ENCODE measurements around the gene TNC. TPM values are rescaled to one million over a fixed set of nuclear protein-coding genes. Genes with fewer than 3 reads are reported as not detected.

TNC gene
- total and polyA plus RNA-seq, 2 experiments from 2014 or later = 12.7 to 20.9 TPM

DNA sequence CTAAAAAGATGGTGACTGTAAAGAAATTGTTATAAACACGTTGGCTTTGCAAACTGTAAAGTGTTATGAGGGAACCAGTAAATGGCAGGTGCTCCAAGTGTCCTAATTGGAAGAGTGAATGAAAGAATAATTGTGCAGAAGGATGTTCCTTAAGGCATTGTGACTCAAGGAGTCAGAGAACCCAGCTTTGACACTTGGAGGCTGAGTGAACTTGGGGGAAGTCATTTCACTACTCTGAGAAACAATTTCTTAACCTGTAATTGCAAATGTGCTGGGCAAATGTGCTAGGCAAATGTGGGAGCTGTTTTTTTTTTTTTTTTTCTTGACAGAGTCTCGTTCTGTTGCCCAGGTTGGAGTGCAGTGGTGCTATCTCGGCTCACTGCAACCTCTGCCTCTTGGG lies 103.5 kb downstream of the TNC start:
- WGBS (ENCODE audit: low lambda C conversion rate, missing lambda C conversion rate) = 76% methylated on average over 3 of the region's 3 CpGs
- Histone ChIP-seq H3K9me2 (replicated peaks; ENCODE audit: insufficient read depth) (no peaks in the 10 kb centered on the region), H3K36me3 (replicated peaks; ENCODE audit: insufficient read depth, low read depth) (no peaks in the 10 kb centered on the region), H3K4me2 (no peak overlapping the region), H2AFZ (no peak overlapping the region), H3K4me1 (ENCODE audit: insufficient read depth) (peaks cover 17% of the 10 kb centered on the region), H3K27me3 (no peaks in the 10 kb centered on the region), H3K9me3 (ENCODE audit: low read depth) (no peaks in the 10 kb centered on the region), H4K20me1 (ENCODE audit: insufficient read depth, poor library complexity, severe bottlenecking) (no peaks in the 10 kb centered on the region), H3K79me2 (no peaks in the 10 kb centered on the region), H3K4me3 (no peak overlapping the region), H3K27ac (no peak overlapping the region)
- no peak for TF ChIP-seq EZH2phosphoT487 (IDR thresholded peaks at IDR 0.05; ENCODE audit: low read depth, severe bottlenecking, unreplicated experiment)
- TF ChIP-seq EZH2 (IDR thresholded peaks at IDR 0.05; ENCODE audit: borderline replicate concordance) = no peak
- TF ChIP-seq, protein P1, sequence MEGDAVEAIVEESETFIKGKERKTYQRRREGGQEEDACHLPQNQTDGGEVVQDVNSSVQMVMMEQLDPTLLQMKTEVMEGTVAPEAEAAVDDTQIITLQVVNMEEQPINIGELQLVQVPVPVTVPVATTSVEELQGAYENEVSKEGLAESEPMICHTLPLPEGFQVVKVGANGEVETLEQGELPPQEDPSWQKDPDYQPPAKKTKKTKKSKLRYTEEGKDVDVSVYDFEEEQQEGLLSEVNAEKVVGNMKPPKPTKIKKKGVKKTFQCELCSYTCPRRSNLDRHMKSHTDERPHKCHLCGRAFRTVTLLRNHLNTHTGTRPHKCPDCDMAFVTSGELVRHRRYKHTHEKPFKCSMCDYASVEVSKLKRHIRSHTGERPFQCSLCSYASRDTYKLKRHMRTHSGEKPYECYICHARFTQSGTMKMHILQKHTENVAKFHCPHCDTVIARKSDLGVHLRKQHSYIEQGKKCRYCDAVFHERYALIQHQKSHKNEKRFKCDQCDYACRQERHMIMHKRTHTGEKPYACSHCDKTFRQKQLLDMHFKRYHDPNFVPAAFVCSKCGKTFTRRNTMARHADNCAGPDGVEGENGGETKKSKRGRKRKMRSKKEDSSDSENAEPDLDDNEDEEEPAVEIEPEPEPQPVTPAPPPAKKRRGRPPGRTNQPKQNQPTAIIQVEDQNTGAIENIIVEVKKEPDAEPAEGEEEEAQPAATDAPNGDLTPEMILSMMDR (IDR thresholded peaks at IDR 0.05; ENCODE audit: poor library complexity) = no peak
- DNase-seq (ENCODE audit: low spot score) = no peak

DNA sequence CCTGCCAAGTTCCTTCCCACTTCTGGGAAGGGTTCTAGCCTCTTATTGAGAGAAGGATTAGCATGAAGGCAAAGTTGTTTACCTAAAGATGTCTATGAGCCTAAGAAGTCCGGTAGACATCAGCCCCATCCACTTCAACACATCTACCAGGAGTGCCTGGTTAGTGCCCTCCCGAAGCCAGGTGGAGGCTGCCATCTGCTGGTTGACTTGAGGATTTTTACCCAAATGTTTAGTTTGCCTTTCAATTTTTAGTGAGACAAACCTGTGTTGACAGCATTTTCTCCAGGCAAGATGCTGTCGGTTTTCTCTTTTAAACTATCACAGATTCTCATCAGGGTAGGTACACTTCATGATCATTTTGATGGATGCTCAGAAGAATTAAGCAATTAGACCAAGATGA lies 104.0 kb downstream of the TNC start:
- DNase-seq (ENCODE audit: low spot score) = peak; percentile 86
- Histone ChIP-seq H3K36me3 (replicated peaks; ENCODE audit: insufficient read depth, low read depth) (no peaks in the 10 kb centered on the region), H3K4me3 (no peak overlapping the region), H3K4me1 (ENCODE audit: insufficient read depth) (peaks cover 13% of the 10 kb centered on the region), H2AFZ (no peak overlapping the region), H3K79me2 (no peaks in the 10 kb centered on the region), H4K20me1 (ENCODE audit: insufficient read depth, poor library complexity, severe bottlenecking) (no peaks in the 10 kb centered on the region), H3K9me2 (replicated peaks; ENCODE audit: insufficient read depth) (no peaks in the 10 kb centered on the region), H3K27me3 (no peaks in the 10 kb centered on the region), H3K27ac (no peak overlapping the region), H3K4me2 (no peak overlapping the region), H3K9me3 (ENCODE audit: low read depth) (no peaks in the 10 kb centered on the region)
- 4% methylated on average over 3 of the region's 3 CpGs for WGBS (ENCODE audit: low lambda C conversion rate, missing lambda C conversion rate)
- no peak for TF ChIP-seq EZH2 (IDR thresholded peaks at IDR 0.05; ENCODE audit: borderline replicate concordance)
- TF ChIP-seq, protein P1 (IDR thresholded peaks at IDR 0.05; ENCODE audit: poor library complexity) = peak; percentile 85

DNA sequence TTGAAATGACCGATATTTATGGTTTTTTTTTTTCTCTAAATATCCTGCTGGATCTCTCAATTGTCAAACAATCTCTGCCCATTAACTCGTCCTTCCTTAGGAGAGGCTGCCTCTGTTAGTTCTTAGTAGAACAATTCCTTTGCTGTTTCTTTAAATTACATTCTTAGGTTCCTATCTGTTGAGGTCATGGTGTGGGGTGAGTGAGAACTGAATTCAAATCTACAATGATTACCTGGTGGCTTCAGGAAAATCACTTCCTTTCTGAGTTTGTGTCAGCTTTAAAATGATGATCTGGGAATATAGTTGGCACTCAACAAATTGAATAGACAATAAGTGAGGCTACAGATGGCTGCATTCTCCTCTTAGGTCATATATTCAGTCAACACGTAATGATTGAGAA lies 105.5 kb downstream of the TNC start:
- no peaks in the 10 kb centered on the region for H3K79me2 ChIP-seq
- no peaks in the 10 kb centered on the region for H3K9me2 ChIP-seq (replicated peaks; ENCODE audit: insufficient read depth)
- DNase-seq (ENCODE audit: low spot score) = no peak
- H4K20me1 ChIP-seq (ENCODE audit: insufficient read depth, poor library complexity, severe bottlenecking) = no peaks in the 10 kb centered on the region
- no peaks in the 10 kb centered on the region for H3K27me3 ChIP-seq
- H3K4me1 ChIP-seq (ENCODE audit: insufficient read depth) = peaks cover 7% of the 10 kb centered on the region
- no peak overlapping the region for H3K4me2 ChIP-seq
- no peaks in the 10 kb centered on the region for H3K9me3 ChIP-seq (ENCODE audit: low read depth)
- no peak for TF ChIP-seq EZH2 (IDR thresholded peaks at IDR 0.05; ENCODE audit: borderline replicate concordance)
- H3K27ac ChIP-seq = no peak overlapping the region
- H3K4me3 ChIP-seq = no peak overlapping the region
- no peak overlapping the region for H2AFZ ChIP-seq
- H3K36me3 ChIP-seq (replicated peaks; ENCODE audit: insufficient read depth, low read depth) = no peaks in the 10 kb centered on the region
- 94% methylated on average over 3 of the region's 3 CpGs for WGBS (ENCODE audit: low lambda C conversion rate, missing lambda C conversion rate)

DNA sequence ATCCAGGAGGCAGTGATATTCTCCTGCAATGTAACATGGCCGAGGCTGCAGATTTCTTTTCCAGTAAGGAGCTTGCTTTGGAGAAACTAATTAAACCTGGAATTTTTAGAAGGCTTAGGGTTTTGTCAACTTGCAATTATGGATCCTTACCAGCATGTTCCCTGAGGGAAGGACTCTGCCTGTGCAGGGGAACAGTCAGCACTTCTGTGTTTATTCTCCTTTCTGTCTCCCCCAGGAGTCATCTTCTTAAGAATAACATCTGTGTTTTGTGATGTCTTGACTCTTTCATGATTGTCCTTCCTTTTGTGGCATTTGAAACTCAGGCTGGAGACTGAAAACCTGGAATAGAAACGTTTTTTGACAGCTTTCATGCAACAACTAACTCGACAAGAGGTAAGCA lies 107.1 kb downstream of the TNC start:
- Histone ChIP-seq H3K9me2 (replicated peaks; ENCODE audit: insufficient read depth) (no peaks in the 10 kb centered on the region), H3K27me3 (no peaks in the 10 kb centered on the region), H4K20me1 (ENCODE audit: insufficient read depth, poor library complexity, severe bottlenecking) (no peaks in the 10 kb centered on the region), H3K27ac (no peak overlapping the region), H3K4me1 (ENCODE audit: insufficient read depth) (peaks cover 7% of the 10 kb centered on the region), H3K36me3 (replicated peaks; ENCODE audit: insufficient read depth, low read depth) (no peaks in the 10 kb centered on the region), H3K4me2 (no peak overlapping the region), H2AFZ (no peak overlapping the region), H3K79me2 (no peaks in the 10 kb centered on the region), H3K4me3 (no peak overlapping the region), H3K9me3 (ENCODE audit: low read depth) (no peaks in the 10 kb centered on the region)
- WGBS (ENCODE audit: low lambda C conversion rate, missing lambda C conversion rate) = 35% methylated on average over 3 of the region's 3 CpGs
- no peak for DNase-seq (ENCODE audit: low spot score)
- TF ChIP-seq EZH2 (IDR thresholded peaks at IDR 0.05; ENCODE audit: borderline replicate concordance) (no peak), EZH2phosphoT487 (IDR thresholded peaks at IDR 0.05; ENCODE audit: low read depth, severe bottlenecking, unreplicated experiment) (no peak)
- TF ChIP-seq, protein P1 (IDR thresholded peaks at IDR 0.05; ENCODE audit: poor library complexity) = no peak
